ENCODE data around the gene CLDN18. TPM values are rescaled to one million over a fixed set of nuclear protein-coding genes. Genes with fewer than 3 reads are reported as not detected.

CLDN18 gene
- total RNA-seq, 2 donors from 2014 or later, result not detected

DNA sequence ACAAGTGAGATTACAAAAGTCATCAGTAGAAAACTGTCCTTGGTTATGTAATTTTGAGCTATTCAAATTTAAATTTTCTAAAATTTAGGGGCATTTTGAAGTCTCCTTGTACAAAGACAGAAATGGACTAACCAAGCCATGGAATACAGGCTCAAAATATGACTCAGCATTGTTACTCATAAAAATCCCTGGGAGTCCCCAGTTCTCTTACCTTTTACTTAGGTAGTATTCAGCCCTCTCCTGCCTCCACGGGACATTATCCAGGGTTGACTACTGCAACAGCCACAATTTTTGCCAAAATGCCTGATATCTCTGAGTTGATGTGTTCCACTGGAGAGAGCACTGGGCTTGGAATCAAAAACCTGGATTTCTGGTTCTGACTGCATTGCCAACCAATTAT, 25.0 kb downstream of the CLDN18 start:
- Mint-ChIP-seq H3K4me3 (no peak overlapping the region), H3K27me3 (peaks cover 38% of the 10 kb centered on the region), H3K4me1 (no peaks in the 10 kb centered on the region), H3K36me3 (ENCODE audit: low read depth) (no peaks in the 10 kb centered on the region), H3K27ac (no peak overlapping the region)
- no peaks in the 10 kb centered on the region for H3K9me3 ChIP-seq (ENCODE audit: control insufficient read depth, low read length, poor library complexity, severe bottlenecking)
- no peak for DNase-seq
- no peak for ATAC-seq

GRCh38 chr3:138036572-138036971, 26.6 kb downstream of the CLDN18 start:
- DNase-seq (no peak), ATAC-seq (no peak)
- Mint-ChIP-seq H3K4me3 (no peak overlapping the region), H3K4me1 (no peaks in the 10 kb centered on the region), H3K27me3 (peaks cover 41% of the 10 kb centered on the region), H3K36me3 (ENCODE audit: low read depth) (no peaks in the 10 kb centered on the region), H3K27ac (no peak overlapping the region)
- no peaks in the 10 kb centered on the region for H3K9me3 ChIP-seq (ENCODE audit: control insufficient read depth, low read length, poor library complexity, severe bottlenecking)

DNA sequence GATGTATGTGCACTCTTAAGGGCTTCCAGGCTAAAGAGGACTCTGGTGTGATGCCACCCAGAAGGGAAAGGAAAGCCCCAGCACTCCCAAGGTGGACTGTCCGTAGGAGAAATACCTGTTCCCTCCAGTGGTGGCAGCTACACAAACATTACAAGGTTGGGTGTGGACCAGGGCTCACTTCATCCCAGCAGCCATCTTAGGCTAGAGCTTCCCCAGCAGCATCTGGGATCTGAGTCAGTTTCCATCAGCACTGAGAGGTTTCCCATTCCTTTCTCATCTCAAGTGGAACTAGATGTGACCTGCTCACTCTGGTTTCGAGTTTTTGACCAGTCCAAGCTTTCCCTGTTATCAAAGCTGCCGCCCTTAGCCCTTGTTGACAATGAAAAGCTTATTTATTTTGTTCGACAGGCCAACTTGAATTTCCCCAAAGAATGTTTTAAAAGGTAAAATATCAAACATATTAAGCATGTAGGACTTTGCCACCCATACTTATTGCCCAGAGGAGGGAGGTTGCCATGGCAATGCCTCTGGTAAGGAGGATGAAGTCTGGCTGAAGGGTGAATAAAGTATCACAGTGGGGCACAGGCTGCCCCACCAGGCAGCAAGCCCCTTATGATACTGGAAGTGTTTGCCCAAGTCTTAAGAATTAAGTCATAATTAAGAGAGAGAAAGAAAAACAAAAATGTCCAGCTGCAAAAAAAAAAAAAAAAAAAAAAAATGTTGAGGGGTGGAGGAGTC, 28.9 kb downstream of the CLDN18 start:
- H3K36me3 Mint-ChIP-seq (ENCODE audit: low read depth), result no peaks in the 10 kb centered on the region
- peaks cover 24% of the 10 kb centered on the region for H3K27me3 Mint-ChIP-seq
- H3K4me3 Mint-ChIP-seq, result no peak overlapping the region
- H3K4me1 Mint-ChIP-seq, result no peaks in the 10 kb centered on the region
- DNase-seq (no peak), ATAC-seq (no peak)
- no peaks in the 10 kb centered on the region for H3K9me3 ChIP-seq (ENCODE audit: control insufficient read depth, low read length, poor library complexity, severe bottlenecking)
- no peak overlapping the region for H3K27ac Mint-ChIP-seq

DNA sequence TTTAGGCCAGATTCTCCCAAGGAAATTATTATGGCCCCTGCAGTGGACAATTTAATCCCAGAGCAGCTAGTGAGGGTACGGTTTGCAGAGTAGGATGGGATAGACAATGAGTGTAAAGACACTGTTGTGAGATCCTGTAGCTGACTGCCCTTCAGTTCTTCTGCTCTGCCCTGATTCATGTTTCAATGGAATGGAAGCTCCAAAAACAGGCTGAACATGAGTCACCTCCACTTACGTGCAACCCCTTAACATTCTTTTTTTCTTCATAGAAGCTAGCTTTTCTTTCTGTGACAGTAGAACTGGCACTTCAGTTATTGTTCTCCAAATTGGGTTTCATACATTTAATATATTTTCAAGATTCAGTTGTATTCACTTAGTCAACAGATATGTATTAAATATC, 32.1 kb downstream of the CLDN18 start:
- no peak overlapping the region for H3K4me3 Mint-ChIP-seq
- H3K9me3 ChIP-seq (ENCODE audit: control insufficient read depth, low read length, poor library complexity, severe bottlenecking), result no peaks in the 10 kb centered on the region
- H3K27ac Mint-ChIP-seq, result no peak overlapping the region
- no peaks in the 10 kb centered on the region for H3K36me3 Mint-ChIP-seq (ENCODE audit: low read depth)
- peaks cover 29% of the 10 kb centered on the region for H3K27me3 Mint-ChIP-seq
- H3K4me1 Mint-ChIP-seq, result no peaks in the 10 kb centered on the region
- DNase-seq, result no peak
- ATAC-seq, result no peak

- ATAC-seq (no peak), DNase-seq (no peak)
- Mint-ChIP-seq H3K4me3 (no peak overlapping the region), H3K27me3 (peaks cover 20% of the 10 kb centered on the region), H3K36me3 (ENCODE audit: low read depth) (no peaks in the 10 kb centered on the region), H3K27ac (no peak overlapping the region), H3K4me1 (no peaks in the 10 kb centered on the region)
- H3K9me3 ChIP-seq (ENCODE audit: control insufficient read depth, low read length, poor library complexity, severe bottlenecking), result no peaks in the 10 kb centered on the region
Measured at GRCh38 chr3:138043266-138044029, 33.5 kb downstream of the CLDN18 start.

DNA sequence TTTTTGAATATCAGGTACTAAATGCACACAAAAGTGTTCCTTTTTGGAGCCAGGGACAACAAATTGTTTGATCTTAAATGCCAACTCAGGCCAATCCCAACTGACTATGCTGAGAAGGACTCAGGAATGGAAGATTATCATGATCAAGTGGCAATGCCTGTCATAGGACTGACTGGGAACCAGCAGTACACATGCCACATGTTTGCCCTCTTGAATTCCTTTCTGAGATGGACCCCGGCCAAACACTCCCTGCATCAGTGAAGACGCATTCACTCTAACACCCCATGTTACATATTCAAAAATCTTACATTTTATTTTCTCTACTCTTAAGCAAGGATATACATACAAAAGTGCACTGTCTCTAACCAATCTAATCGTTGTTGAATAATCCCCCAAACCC, 36.1 kb downstream of the CLDN18 start:
- H3K9me3 ChIP-seq (ENCODE audit: control insufficient read depth, low read length, poor library complexity, severe bottlenecking), result no peaks in the 10 kb centered on the region
- ATAC-seq (no peak), DNase-seq (no peak)
- H3K4me3 Mint-ChIP-seq, result no peak overlapping the region
- H3K36me3 Mint-ChIP-seq (ENCODE audit: low read depth), result no peaks in the 10 kb centered on the region
- H3K4me1 Mint-ChIP-seq, result no peaks in the 10 kb centered on the region
- H3K27me3 Mint-ChIP-seq, result peaks cover 13% of the 10 kb centered on the region
- no peak overlapping the region for H3K27ac Mint-ChIP-seq

DNA sequence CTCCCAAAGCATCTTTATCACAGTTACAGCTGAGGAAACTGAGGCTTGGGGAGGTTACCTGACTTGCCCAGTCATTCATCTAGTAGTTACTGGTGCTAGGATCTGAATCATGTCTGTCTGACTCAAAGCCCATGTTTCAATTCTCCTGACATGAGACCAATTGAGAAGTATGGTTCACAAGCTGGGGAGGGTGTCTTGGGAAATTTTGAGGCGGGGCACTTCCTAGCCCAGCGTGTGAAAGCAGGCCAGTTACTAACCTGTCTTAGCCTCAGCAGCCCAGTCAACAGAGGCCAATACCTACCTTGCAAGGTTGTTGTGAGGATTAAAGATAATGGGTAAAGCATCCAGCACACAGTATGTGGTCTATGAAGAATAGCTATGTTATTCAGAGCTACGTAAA, 37.0 kb downstream of the CLDN18 start:
- DNase-seq (no peak), ATAC-seq (no peak)
- Mint-ChIP-seq H3K36me3 (ENCODE audit: low read depth) (no peaks in the 10 kb centered on the region), H3K27me3 (peaks cover 16% of the 10 kb centered on the region), H3K4me3 (no peak overlapping the region), H3K4me1 (no peaks in the 10 kb centered on the region), H3K27ac (no peak overlapping the region)
- no peaks in the 10 kb centered on the region for H3K9me3 ChIP-seq (ENCODE audit: control insufficient read depth, low read length, poor library complexity, severe bottlenecking)

DNA sequence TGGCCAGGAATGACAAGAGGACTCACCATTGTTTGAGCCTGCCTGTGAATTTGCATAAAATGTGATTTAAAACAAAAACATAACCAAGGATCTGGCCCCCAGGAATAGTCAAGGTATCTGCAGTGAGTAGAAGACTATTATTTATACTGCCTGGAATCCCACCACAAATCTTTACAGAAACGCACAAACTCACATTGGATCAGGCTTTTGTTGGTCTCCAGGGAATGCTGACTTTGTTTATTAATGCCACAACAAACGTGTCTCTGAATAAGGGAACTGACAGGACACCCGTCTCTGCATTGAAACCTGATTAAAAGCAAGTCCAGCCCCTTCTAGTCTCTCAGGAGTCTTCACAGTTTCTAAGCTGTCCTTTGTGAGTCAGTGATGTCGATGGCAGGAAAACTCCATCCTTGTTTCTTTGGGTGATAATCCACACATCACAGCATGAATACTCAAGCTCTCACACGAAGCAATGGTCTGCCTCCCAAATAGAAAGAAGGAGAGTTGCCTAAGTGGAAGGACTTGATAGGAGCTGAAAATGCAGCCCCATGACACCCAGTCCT, 37.7 kb downstream of the CLDN18 start:
- DNase-seq, result no peak
- H3K9me3 ChIP-seq (ENCODE audit: control insufficient read depth, low read length, poor library complexity, severe bottlenecking), result no peaks in the 10 kb centered on the region
- H3K4me1 Mint-ChIP-seq, result no peaks in the 10 kb centered on the region
- H3K27ac Mint-ChIP-seq, result no peak overlapping the region
- no peak overlapping the region for H3K4me3 Mint-ChIP-seq
- peaks cover 24% of the 10 kb centered on the region for H3K27me3 Mint-ChIP-seq
- ATAC-seq, result no peak
- H3K36me3 Mint-ChIP-seq (ENCODE audit: low read depth), result no peaks in the 10 kb centered on the region

GRCh38 chr3:138049157-138049919, 39.4 kb downstream of the CLDN18 start:
- no peaks in the 10 kb centered on the region for H3K9me3 ChIP-seq (ENCODE audit: control insufficient read depth, low read length, poor library complexity, severe bottlenecking)
- H3K4me1 Mint-ChIP-seq, result no peaks in the 10 kb centered on the region
- no peak for DNase-seq
- no peak overlapping the region for H3K4me3 Mint-ChIP-seq
- H3K27me3 Mint-ChIP-seq, result peaks cover 32% of the 10 kb centered on the region
- no peaks in the 10 kb centered on the region for H3K36me3 Mint-ChIP-seq (ENCODE audit: low read depth)
- no peak overlapping the region for H3K27ac Mint-ChIP-seq
- ATAC-seq, result no peak

GRCh38 chr3:138051947-138052802, 42.2 kb downstream of the CLDN18 start:
- DNase-seq (no peak), ATAC-seq (no peak)
- no peaks in the 10 kb centered on the region for H3K36me3 Mint-ChIP-seq (ENCODE audit: low read depth)
- no peaks in the 10 kb centered on the region for H3K9me3 ChIP-seq (ENCODE audit: control insufficient read depth, low read length, poor library complexity, severe bottlenecking)
- peaks cover 34% of the 10 kb centered on the region for H3K27me3 Mint-ChIP-seq
- H3K4me1 Mint-ChIP-seq, result no peaks in the 10 kb centered on the region
- H3K27ac Mint-ChIP-seq, result no peak overlapping the region
- no peak overlapping the region for H3K4me3 Mint-ChIP-seq

GRCh38 chr3:138054057-138054456, 44.1 kb downstream of the CLDN18 start:
- Mint-ChIP-seq H3K4me1 (no peaks in the 10 kb centered on the region), H3K27me3 (peaks cover 34% of the 10 kb centered on the region), H3K27ac (no peak overlapping the region), H3K4me3 (no peak overlapping the region), H3K36me3 (ENCODE audit: low read depth) (no peaks in the 10 kb centered on the region)
- H3K9me3 ChIP-seq (ENCODE audit: control insufficient read depth, low read length, poor library complexity, severe bottlenecking), result no peaks in the 10 kb centered on the region
- DNase-seq (no peak), ATAC-seq (no peak)

DNA sequence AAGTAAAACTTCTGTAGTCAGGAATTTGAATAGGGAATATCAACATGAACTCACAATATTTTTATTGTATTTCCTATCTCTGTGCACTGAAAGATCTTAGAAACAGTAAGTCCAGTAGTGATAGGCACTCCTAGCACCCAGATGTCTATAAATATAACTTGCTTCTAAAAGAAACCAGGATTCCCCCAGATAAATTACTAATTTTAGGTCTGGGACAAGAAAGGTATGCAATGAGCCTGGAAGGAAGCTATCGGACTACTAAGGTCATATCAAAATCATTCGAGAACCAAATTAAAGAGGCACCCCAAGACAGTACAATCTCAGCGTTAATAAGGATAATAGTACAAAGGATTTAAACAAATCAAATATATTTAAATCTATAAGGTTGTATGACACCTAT, 47.4 kb downstream of the CLDN18 start:
- Mint-ChIP-seq H3K4me3 (no peak overlapping the region), H3K27ac (no peak overlapping the region), H3K27me3 (peaks cover 25% of the 10 kb centered on the region), H3K36me3 (ENCODE audit: low read depth) (no peaks in the 10 kb centered on the region), H3K4me1 (no peaks in the 10 kb centered on the region)
- no peaks in the 10 kb centered on the region for H3K9me3 ChIP-seq (ENCODE audit: control insufficient read depth, low read length, poor library complexity, severe bottlenecking)
- DNase-seq, result no peak
- ATAC-seq, result no peak
